Measurements from ENCODE around the gene NDUFAF2. TPM values are rescaled to one million over a fixed set of nuclear protein-coding genes. Genes with fewer than 3 reads are reported as not detected.

Gene NDUFAF2
- total RNA-seq, 1 donor from 2014 or later: 13.9 TPM

- Mint-ChIP-seq H3K4me3 (ENCODE audit: unreplicated experiment) (no peak overlapping the region), H3K9me3 (ENCODE audit: unreplicated experiment) (no peaks in the 10 kb centered on the region), H3K27ac (ENCODE audit: unreplicated experiment) (no peak overlapping the region), H3K36me3 (ENCODE audit: low read depth, unreplicated experiment) (no peaks in the 10 kb centered on the region), H3K4me1 (ENCODE audit: unreplicated experiment) (no peaks in the 10 kb centered on the region), H3K27me3 (ENCODE audit: unreplicated experiment) (no peaks in the 10 kb centered on the region)
- no peak for DNase-seq (ENCODE audit: low spot score)
- no peak for TF ChIP-seq CTCF (IDR thresholded peaks at IDR 0.05; ENCODE audit: unreplicated experiment)
Measured at GRCh38 chr5:61178702-61179101, 233.7 kb downstream of the NDUFAF2 start.

- H3K27ac Mint-ChIP-seq (ENCODE audit: unreplicated experiment): no peak overlapping the region
- H3K4me3 Mint-ChIP-seq (ENCODE audit: unreplicated experiment): no peak overlapping the region
- no peak for DNase-seq (ENCODE audit: low spot score)
- no peak for TF ChIP-seq CTCF (IDR thresholded peaks at IDR 0.05; ENCODE audit: unreplicated experiment)
- no peaks in the 10 kb centered on the region for H3K4me1 Mint-ChIP-seq (ENCODE audit: unreplicated experiment)
- H3K27me3 Mint-ChIP-seq (ENCODE audit: unreplicated experiment): peaks cover 1% of the 10 kb centered on the region
- no peaks in the 10 kb centered on the region for H3K9me3 Mint-ChIP-seq (ENCODE audit: unreplicated experiment)
- no peaks in the 10 kb centered on the region for H3K36me3 Mint-ChIP-seq (ENCODE audit: low read depth, unreplicated experiment)
Measured at GRCh38 chr5:61180886-61181285, 235.9 kb downstream of the NDUFAF2 start.

GRCh38 chr5:61182449-61182848 is 237.4 kb downstream of the NDUFAF2 start:
- Mint-ChIP-seq H3K27me3 (ENCODE audit: unreplicated experiment) (peaks cover 1% of the 10 kb centered on the region), H3K4me1 (ENCODE audit: unreplicated experiment) (peaks cover 7% of the 10 kb centered on the region), H3K4me3 (ENCODE audit: unreplicated experiment) (no peak overlapping the region), H3K27ac (ENCODE audit: unreplicated experiment) (no peak overlapping the region), H3K9me3 (ENCODE audit: unreplicated experiment) (no peaks in the 10 kb centered on the region), H3K36me3 (ENCODE audit: low read depth, unreplicated experiment) (peaks cover 4% of the 10 kb centered on the region)
- TF ChIP-seq CTCF (IDR thresholded peaks at IDR 0.05; ENCODE audit: unreplicated experiment): no peak
- no peak for DNase-seq (ENCODE audit: low spot score)

GRCh38 chr5:61183538-61183937 is 238.5 kb downstream of the NDUFAF2 start:
- no peaks in the 10 kb centered on the region for H3K9me3 Mint-ChIP-seq (ENCODE audit: unreplicated experiment)
- peaks cover 7% of the 10 kb centered on the region for H3K4me1 Mint-ChIP-seq (ENCODE audit: unreplicated experiment)
- H3K27me3 Mint-ChIP-seq (ENCODE audit: unreplicated experiment): peaks cover 1% of the 10 kb centered on the region
- H3K4me3 Mint-ChIP-seq (ENCODE audit: unreplicated experiment): no peak overlapping the region
- H3K36me3 Mint-ChIP-seq (ENCODE audit: low read depth, unreplicated experiment): peaks cover 4% of the 10 kb centered on the region
- no peak overlapping the region for H3K27ac Mint-ChIP-seq (ENCODE audit: unreplicated experiment)
- no peak for DNase-seq (ENCODE audit: low spot score)
- TF ChIP-seq CTCF (IDR thresholded peaks at IDR 0.05; ENCODE audit: unreplicated experiment): no peak

- Mint-ChIP-seq H3K9me3 (ENCODE audit: unreplicated experiment) (no peaks in the 10 kb centered on the region), H3K27me3 (ENCODE audit: unreplicated experiment) (peaks cover 1% of the 10 kb centered on the region), H3K4me1 (ENCODE audit: unreplicated experiment) (peaks cover 7% of the 10 kb centered on the region), H3K36me3 (ENCODE audit: low read depth, unreplicated experiment) (peaks cover 4% of the 10 kb centered on the region), H3K27ac (ENCODE audit: unreplicated experiment) (no peak overlapping the region), H3K4me3 (ENCODE audit: unreplicated experiment) (no peak overlapping the region)
- DNase-seq (ENCODE audit: low spot score): no peak
- TF ChIP-seq CTCF (IDR thresholded peaks at IDR 0.05; ENCODE audit: unreplicated experiment): no peak
Measured at GRCh38 chr5:61184708-61185107, 239.7 kb downstream of the NDUFAF2 start.

Measured in endothelial cell (in vitro differentiated cells).